GOT3 (cell line): ENCODE measurements around the gene TPRG1L.
"Not testable (repeated sequence)": the region's sequence is repeated elsewhere in the genome, so short reads cannot be mapped to it uniquely, and the experiment has no call there.

Source experiments
- DNase-seq: peaks from one replicate; lab custom pipeline; 2025; ENCODE audit warnings: mixed read lengths; lab: John Stamatoyannopoulos, UW

Gene TPRG1L

DNA sequence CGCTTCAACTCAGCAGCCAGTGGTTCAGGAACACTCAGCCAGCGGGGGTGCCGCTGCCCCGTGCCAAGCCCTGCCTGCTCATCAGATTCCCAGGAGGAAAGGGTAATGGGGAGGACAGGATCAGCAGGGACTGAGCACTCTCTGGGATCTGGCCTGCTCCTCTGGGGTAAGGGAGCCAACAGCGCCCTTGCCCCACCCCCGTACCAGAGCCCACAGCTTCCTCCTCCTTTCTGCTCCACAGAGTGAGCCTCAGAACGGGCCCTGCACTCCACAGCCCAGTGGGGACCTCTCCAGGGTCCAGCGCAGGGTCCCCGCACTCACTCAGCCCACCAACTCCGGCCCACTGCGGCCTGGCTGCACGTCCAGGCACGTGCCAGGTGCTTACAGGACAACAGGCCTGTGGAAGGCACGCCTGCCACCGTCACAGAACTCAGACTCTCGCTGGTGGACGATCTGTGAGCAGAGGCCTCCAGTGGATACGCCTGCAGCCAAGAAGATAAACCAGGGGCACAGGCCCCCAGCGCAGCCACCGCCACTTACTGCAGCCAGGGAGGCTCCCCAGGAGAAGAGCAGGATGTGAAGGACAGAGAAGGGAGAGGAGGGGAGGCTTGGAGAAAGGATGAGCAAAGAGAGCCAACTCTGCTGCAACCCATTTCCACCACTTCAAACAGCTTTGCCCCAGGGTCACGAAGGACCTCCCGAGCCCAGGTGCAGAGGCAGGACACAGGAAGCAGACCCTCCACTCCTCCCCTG is 15.6 kb upstream of the TPRG1L start:
- no peak for DNase-seq

DNA sequence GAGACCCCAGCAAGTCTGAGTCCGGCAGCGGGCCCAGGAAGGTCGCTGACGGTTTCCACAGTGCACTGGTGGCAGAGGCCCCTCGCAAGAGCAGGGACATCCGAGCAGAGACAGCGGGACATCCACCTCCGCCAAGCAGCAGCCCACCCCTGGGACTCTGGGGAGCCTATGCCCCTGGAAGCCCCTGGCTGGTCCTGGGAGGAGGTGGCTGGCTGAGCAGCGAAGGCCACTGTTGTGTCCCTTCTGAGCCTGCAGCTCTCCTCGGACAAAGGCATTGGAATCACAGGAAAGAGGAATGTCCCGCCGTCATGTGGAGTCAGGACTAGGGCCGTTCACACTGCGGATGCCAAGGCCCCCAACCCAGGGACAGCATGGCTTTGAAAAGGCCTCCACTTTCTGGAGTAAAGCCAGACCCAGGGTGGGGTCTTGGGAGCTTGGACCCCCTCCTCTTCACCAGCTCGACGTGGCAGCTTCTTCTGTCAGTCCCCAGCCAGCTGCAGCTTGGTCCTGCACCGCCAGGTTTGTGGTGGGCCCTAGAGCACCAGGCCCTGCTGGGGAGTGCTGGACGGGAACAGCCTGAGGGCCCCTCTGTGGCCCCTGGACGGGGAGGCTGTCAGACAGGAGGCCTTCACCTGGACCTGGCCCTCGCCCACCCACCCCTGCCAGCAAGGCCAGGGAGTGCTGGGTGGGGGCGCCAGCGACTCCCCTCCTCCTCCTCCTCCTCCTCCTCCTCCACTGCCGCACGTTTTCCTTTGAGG is 14.9 kb upstream of the TPRG1L start:
- no peak for DNase-seq

DNA sequence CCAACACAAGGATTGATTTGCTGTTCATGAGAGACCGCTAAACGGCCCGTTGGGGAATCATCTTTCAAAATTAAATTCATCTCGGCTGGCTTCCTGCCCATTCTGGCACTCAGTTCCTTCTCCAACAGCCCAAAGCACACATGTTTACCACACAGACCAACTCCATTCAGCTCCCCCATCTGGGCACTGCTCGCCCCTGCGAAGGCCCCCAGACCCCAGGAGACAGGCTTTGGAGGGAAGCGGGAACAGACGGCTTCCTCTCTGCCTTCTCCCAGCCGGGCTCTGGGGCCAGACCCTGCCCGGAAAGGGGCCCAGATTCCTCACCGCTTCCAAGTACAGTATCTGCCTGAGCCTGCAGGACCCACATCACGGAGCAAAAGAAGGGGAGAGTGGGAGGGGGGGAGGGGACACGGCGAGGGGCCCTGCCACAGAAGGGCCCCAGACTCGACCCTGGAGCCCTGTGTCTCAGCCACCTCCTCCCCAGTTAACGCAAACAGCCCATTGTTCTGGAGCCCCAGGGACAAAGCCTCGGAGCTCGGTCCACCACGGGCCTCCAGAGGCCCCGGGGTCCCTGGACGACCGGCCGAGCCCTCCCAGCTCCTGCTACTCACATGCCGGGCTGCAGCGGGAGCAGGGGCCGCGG is 14.2 kb upstream of the TPRG1L start:
- DNase-seq: no peak

DNA sequence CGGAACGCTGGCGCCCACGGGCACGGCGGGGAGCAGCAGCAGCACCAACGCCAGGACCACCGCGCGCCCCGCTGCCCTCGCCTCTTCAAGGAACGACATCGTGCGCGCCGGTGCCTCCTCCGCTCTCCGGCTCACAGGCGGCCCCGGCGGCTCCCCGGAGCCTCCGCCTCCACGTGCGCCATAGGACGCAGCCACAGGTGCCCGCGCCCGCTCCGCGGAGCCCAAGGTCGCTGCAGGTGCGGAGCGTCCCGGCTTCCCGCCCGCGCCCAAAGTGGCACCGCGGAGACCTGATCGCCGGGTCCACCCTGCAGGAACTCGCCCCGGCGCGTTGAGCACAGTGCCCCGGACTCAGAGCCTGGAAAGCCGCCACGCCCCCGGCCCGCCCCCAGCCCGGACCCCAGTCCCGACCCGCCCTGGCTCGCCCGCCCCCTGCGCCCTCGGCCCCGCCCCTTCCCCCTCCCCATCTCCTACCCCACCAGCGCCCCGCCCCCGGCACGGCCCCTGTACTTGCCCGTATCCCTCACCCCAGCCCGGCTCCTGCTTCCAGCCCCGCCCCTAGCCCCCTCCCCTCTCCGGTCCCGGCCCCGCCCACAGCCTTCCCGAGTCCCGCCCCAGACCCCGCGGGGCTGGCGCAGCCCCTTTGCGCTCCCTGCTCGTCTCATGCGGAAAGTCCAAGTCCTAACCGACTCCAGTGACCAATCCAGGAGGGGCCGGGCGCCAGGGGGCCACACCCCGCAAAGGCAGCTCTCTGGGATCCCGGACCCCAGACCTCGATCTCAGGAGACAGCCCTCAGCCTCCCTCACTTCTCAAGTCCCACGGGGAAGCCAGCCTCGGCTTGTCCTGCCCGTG is 13.4 kb upstream of the TPRG1L start, which contains the start of gene MEGF6:
MEGF6 (minus strand) TSS at position 339 of the 850 bp plus-strand sequence; CDS start at position 99, 240 bp downstream.
- DNase-seq: no peak

DNA sequence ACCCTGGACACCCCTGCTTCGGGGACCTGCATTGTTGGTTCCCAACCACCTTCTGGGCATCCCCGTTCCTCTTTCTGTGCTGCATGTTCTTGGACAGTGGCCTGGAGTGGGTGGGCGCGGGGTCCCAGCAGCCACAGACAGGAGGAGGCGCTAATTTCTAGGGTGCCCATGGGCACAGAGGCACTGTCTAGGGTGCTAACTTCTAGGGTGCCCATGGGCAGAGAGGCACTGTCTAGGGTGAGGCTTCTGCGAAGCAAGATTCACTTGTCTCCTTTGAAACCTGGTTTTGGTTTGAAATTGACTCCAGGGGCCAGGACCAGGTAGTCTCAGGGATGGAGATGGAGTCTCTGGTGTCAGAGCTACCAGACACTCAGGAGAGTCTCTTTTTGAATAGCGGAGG is 12.7 kb upstream of the TPRG1L start:
- DNase-seq: no peak

DNA sequence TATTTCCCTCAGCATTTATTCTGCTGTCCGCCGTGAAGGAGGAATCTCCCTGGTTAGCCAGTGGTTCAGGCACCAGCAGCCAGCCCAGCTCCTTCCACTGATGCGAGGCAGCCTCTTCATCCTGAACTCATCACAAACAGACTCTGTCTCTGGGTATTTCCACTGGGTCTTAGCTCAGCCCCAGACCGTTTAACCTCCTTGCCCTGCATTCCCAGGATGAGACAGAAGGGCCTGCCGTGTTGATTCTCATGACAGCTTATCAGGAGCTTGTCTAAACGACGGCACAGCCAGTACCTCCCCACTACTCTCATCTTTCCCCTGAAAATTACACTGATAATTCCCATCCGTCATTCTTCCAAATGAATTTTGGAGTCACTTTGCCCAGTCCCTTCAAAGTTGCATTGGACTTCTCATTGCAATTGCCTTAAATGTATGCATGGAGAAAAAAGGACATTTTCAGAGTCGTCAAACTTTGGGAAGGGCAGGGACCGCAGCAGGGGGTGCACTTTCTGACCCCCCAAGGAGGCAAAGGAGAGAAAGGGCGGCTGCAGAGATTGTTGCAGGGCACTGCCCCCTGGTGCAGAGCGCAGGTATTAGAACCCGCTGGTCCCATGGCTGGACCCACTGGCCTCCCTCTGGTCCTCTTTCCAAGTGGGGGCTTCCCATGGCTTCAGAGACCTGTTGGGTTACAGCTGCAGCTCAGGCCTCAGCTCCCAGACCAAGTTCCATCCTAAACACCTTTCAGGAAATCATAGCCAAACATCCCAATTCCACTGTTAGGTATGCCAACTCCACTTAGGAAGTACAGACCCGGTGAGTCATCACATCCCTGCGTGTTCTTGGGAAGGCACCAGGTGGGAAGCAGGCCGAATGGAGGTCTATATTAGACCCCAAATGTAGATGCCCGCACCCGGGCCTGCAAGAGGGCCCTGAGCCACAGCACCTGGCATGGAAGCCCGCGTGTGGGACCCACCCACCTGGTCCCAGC is 9.8 kb upstream of the TPRG1L start:
- no peak for DNase-seq

DNA sequence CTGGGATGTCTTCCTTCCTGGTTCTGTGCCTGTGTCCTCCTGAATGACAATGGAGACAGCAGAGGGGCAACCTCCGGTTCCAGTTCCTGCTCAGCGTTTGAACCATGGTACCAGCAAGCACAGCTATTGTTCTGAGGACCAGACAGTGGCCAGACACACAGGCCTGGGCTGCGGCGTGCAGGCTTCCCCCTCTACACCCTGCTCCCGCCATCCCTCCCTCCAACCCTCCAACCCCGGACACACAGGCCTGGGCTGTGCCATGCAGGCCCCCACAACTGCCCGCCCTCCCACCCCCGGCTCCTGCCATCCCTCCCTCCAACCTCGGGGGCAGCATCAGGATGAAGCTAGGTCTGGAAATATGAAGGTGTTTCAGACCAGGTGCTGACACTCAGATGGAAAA is 8.0 kb upstream of the TPRG1L start:
- DNase-seq: no peak

DNA sequence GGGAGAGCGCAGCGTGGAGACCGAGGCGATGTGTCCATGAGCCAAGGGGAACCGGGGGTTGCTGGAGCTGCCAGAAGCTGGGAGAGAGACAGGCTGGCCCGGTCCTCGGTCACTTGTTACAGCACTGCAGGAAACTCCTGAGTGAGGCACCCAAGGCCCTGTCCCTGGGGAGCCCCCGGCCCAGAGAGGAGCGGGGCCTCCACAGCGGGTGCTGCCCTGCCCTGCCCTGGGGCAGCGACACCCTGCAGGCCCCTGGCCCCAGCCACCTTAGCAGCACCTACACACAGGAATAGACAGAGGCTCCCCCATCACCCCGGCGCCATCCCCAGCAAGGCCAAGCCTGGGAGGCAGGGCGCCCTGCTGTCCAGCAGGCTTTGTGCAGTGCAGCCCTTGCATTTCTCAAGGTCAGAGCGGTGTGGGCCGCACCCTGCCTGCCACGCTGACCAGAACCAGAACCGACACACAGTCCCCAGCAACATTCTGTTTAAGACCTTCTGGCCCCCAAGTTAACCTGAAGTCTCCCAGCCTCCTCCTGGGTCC is 6.9 kb upstream of the TPRG1L start:
- DNase-seq: no peak

DNA sequence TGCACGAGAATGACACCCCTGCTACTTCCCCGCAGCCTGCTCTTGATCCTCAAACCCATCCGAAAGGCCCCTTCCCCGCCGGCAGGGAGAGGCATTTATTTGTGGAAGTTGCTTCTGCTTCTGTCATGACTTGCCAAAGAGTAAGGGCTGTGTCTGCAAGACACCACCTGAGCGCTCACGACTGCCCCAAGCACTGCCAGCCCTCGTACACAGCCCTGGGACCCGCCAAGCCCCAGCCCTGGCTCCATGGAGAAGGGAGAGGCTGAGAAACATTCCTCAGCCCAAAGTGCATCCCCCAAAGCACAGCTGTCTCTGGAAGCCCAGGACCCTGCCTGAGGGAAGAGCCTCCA is 6.3 kb upstream of the TPRG1L start:
- no peak for DNase-seq

DNA sequence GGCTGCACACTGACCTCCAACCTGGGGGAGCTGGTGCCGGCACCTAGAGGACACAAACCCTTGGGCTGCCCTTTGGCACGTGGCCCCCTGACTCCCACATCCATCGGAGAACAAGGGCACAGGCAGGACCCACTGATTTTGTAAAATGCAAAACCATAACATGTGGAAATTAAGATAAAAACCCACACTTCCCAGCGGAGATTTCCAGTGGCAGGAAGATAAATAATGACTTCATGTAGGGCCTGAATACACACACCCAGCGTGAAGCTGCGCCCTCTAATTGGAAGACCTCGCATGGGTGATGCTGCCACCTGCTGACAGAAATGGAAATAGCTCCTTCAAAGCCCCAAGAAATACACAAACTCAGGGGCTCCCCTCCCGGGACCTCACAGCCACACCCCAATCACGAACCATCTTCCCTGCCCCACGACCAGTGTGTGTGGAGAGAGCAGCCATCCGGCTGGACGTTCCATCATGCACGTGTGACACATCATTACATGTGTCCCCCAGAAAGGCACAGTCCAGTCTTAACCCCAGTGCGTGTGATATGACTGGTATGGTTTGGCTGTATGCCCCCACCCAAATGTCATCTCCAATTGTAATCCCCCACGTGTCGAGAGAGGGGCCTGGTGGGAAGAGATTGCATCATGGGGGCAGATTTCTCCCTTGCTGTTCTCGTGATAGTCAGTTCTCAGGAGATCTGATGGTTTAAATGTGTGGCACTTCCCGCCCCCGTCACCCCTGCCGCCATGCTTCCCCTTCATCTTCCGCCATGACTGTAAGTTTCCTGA is 5.7 kb upstream of the TPRG1L start:
- no peak for DNase-seq

DNA sequence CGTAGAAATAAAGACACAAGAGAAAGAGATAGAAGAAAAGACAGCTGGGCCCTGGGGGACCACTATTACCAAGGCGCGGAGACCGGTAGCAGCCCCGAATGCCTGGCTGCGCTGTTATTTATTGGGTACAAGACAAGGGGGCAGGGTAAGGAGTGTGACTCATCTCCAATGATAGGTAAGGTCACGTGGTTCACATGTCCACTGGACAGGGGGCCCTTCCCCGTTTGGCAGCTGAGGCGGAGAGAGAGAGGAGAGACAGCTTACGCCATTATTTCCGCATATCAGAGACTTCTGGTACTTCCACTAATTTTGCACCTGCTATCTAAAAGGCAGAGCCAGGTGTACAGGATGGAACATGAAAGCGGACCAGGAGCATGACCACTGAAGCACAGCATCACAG is 4.1 kb upstream of the TPRG1L start:
- DNase-seq: no peak

DNA sequence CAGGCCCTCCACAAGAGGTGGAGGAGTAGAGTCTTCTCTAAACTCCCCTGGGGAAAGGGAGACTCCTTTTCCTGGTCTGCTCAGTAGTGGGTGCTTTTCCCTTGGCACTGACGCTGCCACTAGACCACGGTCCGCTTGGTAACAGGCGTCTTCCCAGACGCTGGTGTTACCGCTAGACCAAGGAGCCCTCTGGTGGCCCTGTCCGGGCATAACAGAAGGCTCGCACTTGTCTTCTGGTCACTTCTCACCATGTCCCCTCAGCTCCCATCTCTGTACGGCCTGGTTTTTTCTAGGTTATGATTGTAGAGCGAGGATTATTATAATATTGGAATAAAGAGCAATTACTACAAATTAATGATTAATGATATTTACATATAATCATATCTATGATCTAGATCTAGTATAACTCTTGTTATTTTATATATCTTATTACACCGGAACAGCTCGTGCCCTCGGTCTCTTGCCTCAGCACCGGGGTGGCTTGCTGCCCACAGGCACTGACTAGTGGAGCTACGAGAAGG is 3.6 kb upstream of the TPRG1L start:
- DNase-seq: not testable (repeated sequence)

DNA sequence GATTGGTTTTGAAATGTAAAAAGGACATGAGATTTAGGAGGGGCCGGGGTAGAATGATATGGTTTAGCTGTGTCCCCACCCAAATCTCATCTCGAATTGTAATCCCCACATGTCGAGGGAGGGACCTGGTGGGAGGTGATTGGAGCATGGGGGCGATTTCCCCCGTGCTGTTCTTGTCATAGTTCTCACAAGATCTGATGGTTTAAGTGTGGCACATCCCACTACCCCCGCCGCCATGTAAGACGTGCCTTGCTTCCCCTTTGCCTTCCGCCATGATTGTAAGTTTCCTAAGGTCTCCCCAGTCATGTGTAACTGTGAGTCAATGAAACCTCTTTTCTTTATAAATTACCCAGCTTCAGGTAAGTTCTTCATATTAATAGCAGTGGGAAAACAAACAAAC is 2.7 kb upstream of the TPRG1L start:
- not testable (repeated sequence) for DNase-seq

DNA sequence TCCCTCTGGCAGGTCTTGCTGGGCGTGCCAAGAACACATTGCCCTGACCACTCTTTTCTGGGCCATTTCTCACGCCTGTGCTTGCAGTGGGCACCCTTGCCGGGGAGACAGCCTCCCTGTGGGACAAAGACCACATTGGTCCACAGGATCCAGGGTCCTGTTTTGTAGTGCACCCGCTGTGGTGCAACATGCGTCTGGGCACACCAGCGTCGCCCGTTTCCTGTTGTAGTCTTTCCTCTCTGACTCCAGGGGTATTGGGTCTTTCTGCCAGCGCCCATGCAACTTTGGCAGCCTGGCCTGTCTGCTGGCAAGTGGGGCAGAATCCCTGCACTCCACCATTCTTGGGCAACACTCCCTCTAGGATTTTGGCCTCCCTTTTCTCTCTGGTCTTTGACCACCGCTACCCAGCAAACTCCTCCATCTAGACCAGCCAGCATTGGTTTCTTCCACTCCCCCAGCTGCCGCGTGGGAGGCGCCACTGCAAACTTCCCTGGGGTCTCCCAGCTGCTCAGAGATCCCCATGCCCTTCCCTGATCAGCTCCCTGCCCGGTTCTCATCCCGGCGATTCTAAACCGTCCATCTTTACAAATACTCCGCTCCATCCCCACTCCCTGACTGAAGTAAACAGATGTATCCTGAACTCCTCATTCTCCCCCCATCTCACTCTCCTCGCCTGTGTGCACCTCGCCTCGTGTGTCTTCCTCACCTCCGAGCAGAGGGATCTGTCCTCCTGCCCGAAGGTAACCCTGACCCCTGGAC is 1.2 kb upstream of the TPRG1L start:
- DNase-seq: no peak

DNA sequence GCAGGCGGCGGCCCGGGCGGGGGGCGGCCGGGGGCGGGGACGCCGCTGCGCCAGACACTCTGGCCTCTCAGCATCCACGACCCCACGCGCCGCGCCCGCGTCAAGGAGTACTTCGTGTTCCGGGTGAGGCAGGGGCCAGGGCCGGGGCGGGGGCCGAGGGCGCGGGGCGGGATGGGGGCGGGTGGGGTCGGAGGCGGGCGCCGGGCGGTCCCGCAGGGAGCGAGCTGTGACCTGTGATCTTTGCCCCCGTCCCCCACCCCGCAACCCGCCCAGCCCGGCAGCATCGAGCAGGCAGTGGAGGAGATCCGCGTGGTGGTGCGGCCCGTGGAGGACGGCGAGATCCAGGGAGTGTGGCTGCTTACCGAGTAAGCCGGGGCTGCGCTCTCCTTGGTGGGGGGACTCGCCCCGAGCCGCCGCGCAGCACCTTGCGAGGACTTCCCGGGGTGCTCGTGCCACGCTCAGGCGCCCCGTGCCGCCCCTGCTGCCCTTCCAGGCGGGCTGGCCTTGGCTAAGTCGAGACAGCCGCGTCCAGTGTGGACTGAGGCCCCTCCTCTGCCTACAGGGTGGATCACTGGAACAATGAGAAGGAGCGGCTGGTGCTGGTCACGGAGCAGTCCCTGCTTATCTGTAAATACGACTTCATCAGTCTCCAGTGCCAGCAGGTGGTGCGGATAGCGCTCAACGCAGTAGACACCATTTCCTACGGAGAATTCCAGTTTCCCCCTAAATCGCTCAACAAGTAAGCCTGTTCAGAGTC is 514 bp downstream of the TPRG1L start:
- DNase-seq: no peak

DNA sequence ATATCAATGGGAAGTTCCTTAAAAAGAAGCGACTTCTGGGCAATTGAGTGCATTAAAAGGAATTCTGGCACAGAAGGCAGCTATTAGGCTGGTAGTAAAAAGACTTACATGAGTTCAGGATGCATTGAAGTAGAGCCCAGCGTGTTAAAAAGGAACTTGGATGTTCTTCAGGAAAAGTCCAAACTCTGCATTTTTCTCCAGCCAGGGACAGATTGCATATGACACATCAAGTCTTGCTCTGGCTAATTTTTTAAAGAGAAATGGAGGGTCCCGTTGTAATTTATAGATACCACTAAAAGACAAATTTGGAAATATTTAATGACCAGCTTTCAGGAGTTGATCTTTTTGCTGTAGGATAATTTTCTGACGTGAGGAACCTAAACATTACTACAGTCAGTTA is 1.2 kb downstream of the TPRG1L start:
- DNase-seq: no peak

DNA sequence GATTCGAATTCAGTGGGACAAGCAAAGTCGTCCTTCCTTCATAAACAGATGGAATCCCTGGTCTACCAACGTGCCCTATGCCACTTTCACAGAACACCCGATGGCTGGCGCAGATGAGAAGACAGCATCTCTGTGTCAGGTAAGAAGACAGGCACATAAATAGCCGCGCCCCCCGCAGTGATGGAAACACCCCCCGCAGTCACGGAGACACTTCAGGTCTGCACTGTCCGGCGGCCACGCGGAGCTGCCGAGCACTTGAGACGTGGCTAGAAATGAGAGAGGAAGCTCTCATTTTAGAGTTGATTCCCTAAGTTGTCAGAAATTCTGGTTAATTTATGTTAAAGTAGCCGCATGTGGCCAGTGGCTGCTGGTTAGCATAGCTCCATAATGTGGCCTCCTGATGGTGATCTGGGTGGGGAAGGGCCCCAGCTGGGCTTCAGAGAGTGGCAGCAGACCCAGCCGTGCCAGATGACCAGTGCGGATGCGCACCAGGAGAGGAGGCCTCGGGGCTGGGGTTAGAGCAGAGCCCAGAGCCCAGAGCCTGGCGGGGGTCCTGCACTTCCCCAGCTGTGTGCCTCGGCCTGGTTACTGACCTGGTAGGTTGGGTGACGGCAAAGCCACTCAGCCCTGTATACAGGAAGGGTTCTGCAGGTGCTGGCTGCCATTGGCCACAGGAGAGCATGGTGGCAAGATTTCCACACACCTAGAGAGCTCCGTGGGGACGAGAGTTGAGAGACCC is 2.9 kb downstream of the TPRG1L start:
- DNase-seq: no peak
